ENCODE results near the gene GPD1.
"Not testable (repeated sequence)": the region's sequence is repeated elsewhere in the genome, so short reads cannot be mapped to it uniquely, and the experiment has no call there.

Gene GPD1

DNA sequence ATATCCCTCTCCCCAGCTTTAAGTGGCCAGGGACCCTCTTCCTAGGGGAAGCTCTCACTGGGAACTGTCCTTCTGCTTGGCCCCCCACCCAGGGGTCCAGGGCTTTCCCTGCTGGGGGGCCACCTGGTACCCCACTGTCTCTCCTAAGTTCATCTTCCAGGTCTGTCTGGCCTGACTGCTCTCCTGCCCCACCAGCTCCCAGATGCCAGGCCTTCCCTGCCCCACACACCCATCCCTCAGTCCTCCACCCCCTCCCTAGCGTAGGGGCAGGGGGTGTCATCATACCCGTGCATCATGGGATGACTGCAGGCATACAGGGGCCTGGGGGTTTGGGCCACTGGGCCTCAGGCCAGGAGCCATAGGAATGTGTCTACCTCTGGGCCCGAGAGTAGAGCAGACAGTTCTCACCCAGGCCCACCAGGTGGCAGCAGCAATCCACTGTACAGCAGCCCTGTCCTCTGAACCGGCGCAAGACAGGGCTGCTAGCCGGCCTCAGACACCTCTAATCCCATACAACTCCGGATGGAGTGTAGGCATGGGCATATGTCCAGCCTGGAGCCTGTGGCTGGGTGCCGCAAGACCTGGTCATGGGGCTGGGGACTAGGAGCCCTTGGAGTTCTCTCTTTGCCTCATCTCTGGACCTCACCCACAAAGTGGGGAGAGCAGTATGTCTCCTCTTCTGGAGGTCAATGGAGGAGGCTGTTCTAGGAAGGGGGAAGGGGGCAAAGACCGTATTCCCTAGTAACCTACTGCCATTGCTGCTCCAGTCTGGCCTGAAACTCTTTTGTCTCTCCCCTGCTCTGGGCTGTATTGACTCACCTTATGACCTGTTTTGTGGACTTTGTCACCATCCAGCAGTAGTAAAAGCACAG is 28.6 kb upstream of the GPD1 start:
- DNase-seq = peak; percentile 83

DNA sequence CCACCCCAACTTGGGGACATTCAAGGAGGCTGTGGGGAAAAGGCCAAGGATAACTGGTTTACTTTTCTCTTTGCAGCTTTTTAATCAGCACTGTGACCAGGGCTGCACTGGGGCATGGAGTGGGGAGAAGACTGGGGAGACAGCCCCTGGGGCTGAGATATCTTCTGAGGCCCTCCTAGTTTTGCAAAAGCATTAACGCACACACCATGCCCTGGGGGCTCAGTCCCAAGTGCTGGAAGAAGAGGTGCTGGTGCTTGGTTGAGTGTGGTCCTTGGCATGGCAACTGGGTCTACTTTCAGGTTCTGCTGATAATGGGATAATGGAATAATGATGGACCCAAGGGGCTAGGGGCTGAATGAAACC is 28.0 kb upstream of the GPD1 start:
- DNase-seq = no peak

DNA sequence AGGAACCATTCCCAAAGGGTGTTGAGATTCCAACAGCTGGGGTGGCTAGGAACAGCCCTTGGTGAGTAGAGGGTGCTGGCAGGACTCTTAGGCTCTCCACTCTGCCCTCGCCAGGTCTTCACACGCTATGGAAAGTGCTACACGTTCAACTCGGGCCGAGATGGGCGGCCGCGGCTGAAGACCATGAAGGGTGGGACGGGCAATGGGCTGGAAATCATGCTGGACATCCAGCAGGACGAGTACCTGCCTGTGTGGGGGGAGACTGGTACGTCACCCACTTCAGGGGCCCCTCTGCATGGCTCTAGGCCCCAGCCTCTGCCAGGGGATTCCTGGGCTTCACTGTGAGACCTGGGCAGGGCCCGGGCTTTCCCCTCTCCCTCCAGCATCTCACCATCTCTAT is 26.7 kb upstream of the GPD1 start:
- DNase-seq = no peak

DNA sequence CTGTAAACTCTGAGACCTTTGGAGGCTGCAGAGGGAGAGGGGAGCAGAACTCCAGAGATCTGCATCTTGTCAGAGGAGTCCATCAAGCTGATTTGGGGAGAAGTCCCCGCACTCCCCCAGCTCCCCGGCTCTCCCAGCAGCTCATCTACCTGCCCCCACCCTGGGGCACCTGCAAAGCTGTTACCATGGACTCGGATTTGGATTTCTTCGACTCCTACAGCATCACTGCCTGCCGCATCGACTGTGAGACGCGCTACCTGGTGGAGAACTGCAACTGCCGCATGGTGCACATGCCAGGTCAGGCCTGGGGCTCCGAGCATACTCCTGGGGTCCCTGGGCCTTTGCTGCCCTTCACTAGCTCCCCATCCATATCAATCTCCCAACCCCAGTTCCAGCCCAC is 25.5 kb upstream of the GPD1 start:
- DNase-seq = no peak

DNA sequence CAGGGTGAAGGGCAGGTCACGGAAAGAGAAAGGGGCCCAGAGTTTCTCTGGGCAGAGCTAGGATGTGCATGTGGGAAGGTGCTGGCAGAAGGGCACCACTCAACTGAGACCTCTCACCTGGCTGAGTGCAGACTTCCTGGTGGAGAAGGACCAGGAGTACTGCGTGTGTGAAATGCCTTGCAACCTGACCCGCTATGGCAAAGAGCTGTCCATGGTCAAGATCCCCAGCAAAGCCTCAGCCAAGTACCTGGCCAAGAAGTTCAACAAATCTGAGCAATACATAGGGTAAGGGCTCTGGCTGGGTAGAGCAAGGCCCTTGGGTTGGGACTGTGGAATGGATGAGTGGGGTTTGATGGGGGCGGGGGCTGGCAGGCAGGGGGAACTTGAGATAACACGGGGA is 24.0 kb upstream of the GPD1 start:
- no peak for DNase-seq

DNA sequence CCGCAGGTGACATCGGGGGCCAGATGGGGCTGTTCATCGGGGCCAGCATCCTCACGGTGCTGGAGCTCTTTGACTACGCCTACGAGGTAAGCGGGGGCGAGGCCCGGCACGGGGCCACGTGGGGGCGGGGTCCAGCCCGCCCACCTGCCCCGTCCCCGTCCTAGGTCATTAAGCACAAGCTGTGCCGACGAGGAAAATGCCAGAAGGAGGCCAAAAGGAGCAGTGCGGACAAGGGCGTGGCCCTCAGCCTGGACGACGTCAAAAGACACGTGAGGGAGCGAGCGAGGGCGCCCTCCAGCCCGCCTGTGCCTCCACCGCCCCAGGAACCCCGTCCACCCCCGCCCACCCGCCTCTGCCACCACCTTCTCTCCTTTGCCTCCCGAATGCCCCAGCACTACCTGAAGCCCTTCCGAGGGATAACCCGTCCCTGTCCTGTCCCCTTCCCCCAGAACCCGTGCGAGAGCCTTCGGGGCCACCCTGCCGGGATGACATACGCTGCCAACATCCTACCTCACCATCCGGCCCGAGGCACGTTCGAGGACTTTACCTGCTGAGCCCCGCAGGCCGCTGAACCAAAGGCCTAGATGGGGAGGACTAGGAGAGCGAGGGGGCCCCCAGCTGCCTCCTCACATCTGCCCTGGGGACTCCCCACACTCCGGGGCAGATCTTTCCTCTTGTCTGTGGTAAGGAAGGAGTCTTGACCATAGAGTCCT is 22.6 kb upstream of the GPD1 start:
- no peak for DNase-seq

DNA sequence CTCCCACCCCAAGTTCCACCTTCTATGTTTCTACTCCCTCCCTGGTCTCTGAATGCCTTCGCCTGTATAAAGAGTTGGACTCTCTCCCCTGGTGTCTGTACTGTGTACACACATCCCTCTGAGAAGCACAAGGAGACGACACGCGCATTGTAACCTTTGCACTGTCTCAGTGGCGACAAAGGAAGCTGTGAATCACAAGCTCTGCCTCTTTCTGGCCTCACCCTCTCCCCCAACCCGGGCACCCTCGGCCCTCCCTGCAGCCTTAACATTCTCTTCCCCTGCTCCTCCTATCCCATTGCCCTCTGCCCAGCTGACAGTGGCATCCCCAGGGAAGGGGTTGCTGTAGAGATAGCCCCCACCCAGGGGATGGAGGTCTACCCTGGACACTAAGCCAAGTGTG is 21.2 kb upstream of the GPD1 start:
- no peak for DNase-seq

DNA sequence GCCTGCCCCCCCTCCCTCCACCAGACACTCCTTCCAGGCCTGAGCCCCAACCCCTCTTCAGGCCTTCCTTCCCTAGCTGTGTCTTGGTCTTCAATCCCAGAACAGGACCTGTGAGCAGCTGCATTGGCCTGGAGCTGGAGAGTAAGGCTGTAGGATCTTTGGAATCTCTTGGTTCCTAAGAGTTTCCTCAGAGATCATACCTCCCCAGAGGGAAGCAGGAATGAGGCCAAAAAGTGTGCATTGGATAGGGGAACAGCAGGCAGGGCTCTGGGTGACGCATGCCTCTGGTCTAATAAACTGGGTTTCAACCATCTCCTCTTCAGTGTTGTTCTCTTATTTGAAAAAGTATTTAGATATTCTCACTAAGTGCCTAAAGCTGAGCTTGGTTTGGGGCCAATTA is 20.5 kb upstream of the GPD1 start:
- DNase-seq = no peak

DNA sequence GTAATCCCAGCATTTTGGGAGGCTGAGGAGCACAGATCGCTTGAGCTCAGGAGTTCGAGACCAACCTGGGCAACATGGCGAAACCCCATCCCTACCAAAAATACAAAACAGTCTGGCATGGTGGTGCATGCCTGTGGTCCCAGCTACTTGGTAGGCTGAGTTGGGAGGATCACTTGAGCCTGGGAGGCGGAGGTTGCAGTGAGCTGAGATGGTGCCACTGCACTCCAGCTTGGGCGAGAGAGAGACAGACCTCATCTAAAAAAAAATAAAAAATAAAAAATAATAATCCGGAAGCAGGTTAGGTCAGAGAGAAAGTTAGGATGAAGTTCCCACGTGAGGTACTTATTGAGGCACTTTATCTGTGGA is 19.4 kb upstream of the GPD1 start:
- DNase-seq = not testable (repeated sequence)

DNA sequence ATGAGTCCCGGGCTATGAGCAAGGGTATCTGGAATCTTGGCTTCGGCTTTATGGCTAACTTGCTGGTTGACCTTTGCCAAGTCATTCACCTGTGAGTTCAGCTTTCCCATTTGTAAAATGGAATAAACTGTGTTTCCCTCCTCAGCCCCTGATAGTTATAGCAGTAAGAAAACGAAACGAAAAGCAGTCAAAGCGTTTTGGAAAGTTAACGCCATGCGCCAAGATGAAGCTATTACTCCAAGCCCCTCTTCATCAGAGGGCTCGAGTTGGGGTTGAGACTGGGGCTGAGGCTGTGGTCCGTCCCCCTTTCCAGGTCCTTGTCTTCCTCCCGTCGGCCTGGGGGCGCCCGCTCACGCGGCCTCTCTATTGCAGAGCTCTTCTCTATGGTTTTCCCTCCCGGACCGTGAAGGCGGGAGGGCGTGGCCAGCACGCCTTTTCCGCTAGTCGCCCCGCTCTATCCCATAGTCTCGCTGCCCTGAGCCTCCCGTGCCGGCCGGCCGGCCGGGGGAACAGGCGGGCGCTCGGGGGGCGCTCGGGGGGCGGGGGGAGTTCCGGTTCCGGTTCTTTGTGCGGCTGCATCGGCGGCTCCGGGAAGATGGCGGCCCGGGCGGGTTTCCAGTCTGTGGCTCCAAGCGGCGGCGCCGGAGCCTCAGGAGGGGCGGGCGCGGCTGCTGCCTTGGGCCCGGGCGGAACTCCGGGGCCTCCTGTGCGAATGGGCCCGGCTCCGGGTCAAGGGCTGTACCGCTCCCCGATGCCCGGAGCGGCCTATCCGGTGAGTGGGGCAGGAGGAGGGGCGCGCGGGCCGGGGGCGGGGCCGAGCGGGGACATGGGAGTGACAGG is 18.8 kb upstream of the GPD1 start, which contains the start of gene SMARCD1:
SMARCD1 (plus strand) TSS at position 568 of the 840 bp plus-strand sequence; CDS start at position 596, 28 bp downstream.
- DNase-seq = peak; percentile 88

DNA sequence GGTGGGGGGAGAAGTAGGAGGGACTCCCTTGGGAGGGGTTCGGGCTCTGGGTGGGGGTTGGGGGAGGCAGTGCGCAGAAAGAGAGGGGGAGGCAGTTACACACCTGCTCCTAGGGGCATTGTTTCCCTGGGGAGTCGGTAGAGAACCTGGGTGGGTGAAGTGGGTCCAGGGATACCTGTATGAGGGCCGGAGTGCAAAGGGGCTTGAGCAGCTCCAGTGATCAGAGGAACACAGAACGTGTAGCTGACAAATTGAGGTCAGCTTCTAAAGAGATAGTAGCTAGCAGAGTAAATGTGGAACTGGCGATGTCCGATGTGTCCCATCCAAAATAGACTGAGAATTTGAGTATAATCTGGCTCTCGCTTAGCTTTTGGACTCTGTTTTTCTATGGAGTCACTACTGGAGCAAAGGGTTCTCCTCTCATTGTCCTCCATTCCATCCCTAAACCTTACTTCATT is 18.2 kb upstream of the GPD1 start:
- no peak for DNase-seq

DNA sequence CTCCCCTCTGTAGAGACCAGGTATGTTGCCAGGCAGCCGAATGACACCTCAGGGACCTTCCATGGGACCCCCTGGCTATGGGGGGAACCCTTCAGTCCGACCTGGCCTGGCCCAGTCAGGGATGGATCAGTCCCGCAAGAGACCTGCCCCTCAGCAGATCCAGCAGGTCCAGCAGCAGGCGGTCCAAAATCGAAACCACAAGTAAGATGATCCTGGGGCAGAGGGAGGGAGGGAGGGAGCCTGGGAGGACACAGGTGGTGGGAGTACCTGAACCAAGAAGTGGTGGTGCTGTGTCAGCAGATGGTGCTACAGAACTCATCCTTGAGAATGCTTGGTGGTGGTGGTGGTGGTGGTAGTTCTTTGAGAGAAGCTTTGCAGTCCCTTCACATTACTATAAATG is 17.7 kb upstream of the GPD1 start:
- DNase-seq = no peak

DNA sequence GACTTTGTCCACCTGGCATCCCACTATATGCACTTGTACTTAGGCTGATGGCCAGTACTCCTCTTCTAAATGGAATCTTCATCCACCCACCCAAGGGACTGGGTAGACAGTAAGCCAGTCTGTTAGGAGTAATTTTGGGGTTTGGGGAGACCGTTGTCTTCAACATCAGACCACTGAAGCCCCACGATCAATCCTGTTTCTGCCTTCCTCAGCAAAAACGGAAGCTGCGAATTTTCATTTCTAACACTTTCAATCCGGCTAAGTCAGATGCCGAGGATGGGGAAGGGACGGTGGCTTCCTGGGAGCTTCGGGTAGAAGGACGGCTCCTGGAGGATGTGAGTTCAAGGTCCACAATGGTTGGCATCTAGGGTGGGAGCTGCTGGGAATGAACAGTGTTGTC is 16.7 kb upstream of the GPD1 start:
- DNase-seq = no peak

DNA sequence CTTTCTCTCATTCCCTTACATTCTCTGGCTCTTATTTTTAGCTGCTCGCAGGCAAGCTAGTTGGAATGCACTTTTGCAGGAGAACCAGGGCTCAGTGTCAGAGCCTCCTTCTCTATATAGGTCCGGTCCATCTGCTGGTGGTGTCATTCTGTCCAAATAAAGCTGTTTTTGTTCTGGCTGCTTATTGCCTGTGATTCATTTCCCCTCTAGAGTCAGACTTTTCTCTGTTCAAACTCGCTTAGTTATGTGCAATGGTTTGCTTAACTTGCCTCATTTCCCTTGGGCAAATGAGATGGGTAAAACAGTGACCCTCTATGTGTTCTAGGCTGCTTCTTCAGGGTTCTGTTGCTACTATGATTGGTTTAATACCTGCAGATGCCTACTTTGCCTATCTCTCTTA is 15.8 kb upstream of the GPD1 start:
- no peak for DNase-seq

DNA sequence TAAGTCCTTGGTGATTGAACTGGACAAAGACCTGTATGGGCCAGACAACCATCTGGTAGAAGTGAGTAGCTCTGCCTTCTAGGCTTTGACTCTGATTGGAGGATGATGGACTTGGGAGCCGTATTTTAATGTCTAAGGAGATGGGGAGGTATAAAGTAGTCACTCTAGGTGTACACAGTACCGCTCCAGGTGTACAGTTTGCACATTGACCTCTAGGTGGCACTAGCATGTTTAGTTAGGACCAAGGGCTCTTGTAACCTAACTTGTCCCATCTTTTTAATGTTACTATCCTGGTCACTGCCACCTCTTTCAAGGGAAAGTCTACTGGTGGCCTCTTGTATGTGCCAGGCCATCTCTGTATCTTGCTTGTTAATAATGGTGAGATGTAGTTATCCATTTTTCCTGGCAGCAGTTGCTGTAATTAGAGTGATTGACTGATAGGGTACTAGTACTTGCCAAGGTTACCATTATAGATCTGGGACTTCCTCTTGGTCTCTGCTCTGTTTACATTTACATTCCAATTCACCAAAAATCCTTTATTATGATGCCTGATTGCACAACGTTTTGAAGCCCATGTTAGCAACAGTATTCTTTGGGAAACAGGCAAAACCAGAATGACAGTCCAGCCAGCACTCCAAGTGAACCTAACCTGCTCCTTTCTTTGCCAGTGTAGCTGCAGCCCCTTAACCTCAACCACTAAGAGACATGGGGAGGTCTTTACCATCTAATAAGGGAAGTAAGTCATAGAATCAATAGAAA is 15.1 kb upstream of the GPD1 start:
- DNase-seq = peak; percentile 56

DNA sequence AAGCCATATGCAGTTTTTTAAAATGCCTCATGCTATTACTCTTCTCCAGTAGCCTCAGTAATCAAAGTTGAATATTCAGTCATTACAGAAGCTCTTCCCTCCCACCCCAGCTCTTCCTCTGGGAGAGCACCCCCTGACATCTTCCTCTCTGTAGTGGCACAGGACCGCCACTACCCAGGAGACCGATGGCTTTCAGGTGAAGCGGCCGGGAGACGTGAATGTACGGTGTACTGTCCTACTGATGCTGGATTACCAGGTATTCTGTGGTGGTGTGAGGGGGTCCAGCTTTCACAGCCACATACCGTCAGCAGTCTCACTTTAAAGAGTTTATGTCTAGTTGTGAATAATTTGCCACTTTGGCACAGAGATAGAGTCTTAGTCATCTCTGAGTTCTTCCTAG is 14.1 kb upstream of the GPD1 start:
- DNase-seq = no peak

DNA sequence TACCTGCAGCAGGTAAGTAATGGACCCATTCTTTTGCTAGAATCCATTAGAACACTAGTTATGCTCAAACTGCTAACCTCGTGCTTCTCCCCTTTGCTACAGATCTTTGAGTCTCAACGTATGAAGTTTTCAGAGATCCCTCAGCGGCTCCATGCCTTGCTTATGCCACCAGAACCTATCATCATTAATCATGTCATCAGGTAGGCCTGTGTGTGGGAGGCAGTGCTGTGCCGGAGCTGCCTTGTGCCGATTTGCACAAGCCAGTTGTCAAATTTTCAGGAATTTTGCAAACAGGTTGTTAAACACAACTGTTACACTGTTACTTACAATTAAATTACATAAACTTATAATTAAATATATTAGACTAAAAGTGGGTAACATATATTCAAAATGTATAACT is 13.4 kb upstream of the GPD1 start:
- DNase-seq = no peak

DNA sequence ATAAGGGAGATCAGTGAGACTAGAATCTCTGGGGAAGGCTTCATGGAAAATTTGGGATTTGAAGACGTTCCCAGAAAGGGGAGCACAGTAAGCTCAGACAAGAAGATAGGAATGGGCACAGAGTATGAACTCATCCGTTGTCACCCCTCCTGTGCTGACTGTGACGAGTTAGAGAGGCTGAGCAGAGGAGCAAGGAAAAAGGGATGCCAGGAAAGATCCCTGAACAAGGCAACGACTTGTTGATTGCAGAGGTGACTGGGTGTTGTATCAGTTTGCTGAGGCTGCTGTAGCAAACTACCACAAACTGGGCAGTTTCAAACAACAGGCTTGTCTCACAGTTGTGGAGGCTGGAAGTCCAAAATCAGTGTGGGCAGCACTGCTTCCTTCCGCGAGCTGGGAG is 5.9 kb upstream of the GPD1 start:
- no peak for DNase-seq

DNA sequence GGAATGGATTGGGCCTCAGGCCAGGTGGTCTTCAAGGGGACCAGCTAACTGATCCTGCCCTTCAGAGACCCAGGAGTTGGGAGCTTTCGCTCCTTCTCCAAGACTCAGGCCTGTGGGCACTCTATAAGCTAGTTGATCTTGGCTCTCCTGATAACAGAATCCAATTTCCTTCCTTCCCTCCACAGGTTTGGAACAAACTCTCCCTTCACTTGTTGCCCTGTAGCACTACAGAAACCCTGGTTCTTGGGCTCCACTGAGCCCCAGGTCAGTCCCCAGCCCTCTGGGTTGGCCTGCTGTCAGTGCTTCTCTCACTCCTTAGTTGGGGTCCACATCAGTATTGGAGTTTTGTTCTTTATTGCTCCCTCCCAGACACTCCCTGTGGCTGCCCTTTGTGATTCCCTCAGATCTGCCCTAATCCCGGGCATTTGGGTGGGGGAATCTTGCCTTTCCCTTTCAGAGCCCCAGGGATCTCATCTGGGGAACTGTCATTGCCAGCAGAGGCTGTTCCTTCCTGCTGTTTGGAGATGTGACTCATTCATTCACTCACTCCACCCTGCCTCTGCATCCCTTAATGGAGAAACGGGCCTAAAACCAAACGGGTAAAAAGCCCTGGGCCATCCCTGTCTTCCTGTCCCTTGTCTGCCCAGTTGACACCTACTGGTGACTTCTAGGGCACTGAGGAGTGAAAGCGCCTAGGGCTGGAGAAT is 4.4 kb upstream of the GPD1 start:
- no peak for DNase-seq

DNA sequence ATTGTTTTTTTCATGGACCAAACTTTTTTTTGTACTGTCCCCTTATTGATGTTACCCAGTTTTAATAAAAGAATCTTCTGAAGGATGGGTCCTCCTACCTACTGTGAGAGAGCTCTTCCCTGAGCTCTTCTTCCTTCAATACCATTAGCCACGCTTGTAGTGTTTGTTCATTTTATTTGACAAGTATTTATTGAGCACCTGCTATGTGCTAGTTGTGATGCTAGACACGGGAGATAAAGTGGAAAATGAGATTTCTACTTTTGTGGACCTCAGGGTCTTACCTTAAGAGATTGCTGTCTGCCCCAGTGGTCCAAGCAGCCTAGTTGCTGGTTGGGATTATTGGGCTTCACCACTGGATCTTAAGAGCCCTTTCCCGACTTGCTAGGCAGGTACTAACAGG is 3.2 kb upstream of the GPD1 start:
- DNase-seq = no peak

DNA sequence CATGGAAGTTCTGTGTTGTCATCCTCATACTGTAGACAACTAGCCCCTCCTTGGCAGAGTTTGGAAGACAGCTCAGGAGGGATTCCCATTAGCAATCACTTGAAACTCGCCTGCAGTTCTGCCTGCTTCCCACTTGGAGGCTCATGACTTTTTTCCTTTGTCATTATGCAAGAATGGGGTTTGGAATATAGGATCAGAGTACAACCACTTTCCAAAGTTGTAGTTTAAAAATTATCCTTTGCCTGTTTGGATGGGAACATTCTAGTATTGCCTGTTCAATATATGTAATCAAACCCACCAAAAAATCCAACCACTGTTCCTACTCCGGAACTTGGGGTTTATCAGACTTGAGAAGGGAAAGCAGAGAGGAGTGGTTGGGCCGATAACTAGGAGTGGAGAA is 2.1 kb upstream of the GPD1 start:
- no peak for DNase-seq

DNA sequence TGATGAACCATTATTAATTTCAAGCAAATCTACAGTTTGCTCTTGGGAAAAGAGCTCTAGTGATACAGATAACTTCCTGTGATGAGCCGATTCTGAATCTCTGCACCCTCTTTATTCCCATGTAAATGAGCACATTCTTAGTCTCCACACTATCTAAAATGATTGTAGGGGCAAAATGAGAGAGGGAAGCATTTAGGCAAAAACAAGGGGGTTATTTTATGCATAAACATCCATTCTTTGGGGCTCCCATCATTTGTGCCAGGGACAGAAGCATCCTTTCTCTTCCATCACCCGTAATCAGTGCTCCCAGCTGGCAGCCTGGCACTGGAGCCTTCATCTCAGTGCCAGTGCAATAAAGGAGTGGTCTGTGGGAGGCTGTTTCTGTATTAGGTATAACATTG is 1.7 kb upstream of the GPD1 start:
- DNase-seq = no peak

Data from activated naive CD4-positive, alpha-beta T cell treated with Interleukin-2 at 50 U/mL for 16 hours (primary cell).